Endothelial cell of umbilical vein (primary cell): Measurements from ENCODE around the gene TMEM129.

ENCODE experiments used
- EZH2 ChIP-seq: IDR thresholded peaks from 2 replicates; pipeline ENCODE4 v1.6.1; 2012; ENCODE audit warnings: borderline replicate concordance, low read depth, mild to moderate bottlenecking, moderate library complexity, low read length, inconsistent platforms; ENCODE audit not compliant: severe bottlenecking
- FOS ChIP-seq: IDR thresholded peaks from 2 replicates; pipeline ENCODE4 v1.6.1; 2011; ENCODE audit warnings: mild to moderate bottlenecking, low read length, moderate library complexity, borderline replicate concordance; ENCODE audit not compliant: insufficient read depth
- GATA2 ChIP-seq: IDR thresholded peaks from 2 replicates; pipeline ENCODE4 v1.7.0; 2011; ENCODE audit warnings: low read depth, mild to moderate bottlenecking, moderate library complexity, mixed read lengths, low read length; ENCODE audit not compliant: insufficient read length, insufficient read depth
- JUN ChIP-seq: IDR thresholded peaks from 2 replicates; pipeline ENCODE4 v1.6.1; 2011; ENCODE audit warnings: borderline replicate concordance, low read depth; ENCODE audit not compliant: insufficient read length, insufficient read depth
- MYC ChIP-seq: IDR thresholded peaks from one replicate; pipeline ENCODE4 v1.6.1; 2011; ENCODE audit warnings: mild to moderate bottlenecking, low read depth, low read length
- POLR2A ChIP-seq: IDR thresholded peaks from 2 replicates; pipeline ENCODE4 v1.6.1; 2012; ENCODE audit warnings: low read depth, mild to moderate bottlenecking, control low read depth, low read length
- POLR2AphosphoS5 ChIP-seq: IDR thresholded peaks from 2 replicates; pipeline ENCODE4 v1.6.1; 2012; ENCODE audit warnings: low read depth, mild to moderate bottlenecking, control low read depth, low read length, moderate library complexity; ENCODE audit not compliant: insufficient read depth
- TF ChIP-seq, protein P1 (sequence below), 2 donors: IDR thresholded peaks; 1 replicate in 1 of 2; 2 replicates in 1 of 2; pipeline ENCODE4 v1.5.1; 2011; ENCODE audit warnings: low read length in 2 of 2, mild to moderate bottlenecking in 2 of 2, moderate library complexity in 2 of 2, control low read depth in 1 of 2, inconsistent platforms in 1 of 2, low read depth in 1 of 2; ENCODE audit not compliant: insufficient read depth in 1 of 2; ENCODE audit errors: extremely low read depth in 1 of 2
- TF ChIP-seq, protein P2 (sequence below): IDR thresholded peaks from 2 replicates; pipeline ENCODE4 v1.6.1; 2011; ENCODE audit not compliant: insufficient read depth, insufficient read length

GRCh38 chr4:1674682-1675081, 46.4 kb downstream of the TMEM129 start:
- no peak for TF ChIP-seq POLR2A
- TF ChIP-seq, protein P1, sequence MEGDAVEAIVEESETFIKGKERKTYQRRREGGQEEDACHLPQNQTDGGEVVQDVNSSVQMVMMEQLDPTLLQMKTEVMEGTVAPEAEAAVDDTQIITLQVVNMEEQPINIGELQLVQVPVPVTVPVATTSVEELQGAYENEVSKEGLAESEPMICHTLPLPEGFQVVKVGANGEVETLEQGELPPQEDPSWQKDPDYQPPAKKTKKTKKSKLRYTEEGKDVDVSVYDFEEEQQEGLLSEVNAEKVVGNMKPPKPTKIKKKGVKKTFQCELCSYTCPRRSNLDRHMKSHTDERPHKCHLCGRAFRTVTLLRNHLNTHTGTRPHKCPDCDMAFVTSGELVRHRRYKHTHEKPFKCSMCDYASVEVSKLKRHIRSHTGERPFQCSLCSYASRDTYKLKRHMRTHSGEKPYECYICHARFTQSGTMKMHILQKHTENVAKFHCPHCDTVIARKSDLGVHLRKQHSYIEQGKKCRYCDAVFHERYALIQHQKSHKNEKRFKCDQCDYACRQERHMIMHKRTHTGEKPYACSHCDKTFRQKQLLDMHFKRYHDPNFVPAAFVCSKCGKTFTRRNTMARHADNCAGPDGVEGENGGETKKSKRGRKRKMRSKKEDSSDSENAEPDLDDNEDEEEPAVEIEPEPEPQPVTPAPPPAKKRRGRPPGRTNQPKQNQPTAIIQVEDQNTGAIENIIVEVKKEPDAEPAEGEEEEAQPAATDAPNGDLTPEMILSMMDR (IDR thresholded peaks at IDR 0.05; ENCODE audit: extremely low read depth in 1 of 2, insufficient read depth in 1 of 2, low read depth in 1 of 2, low read length in 2 of 2) = no peak
- TF ChIP-seq MYC = no peak
- TF ChIP-seq POLR2AphosphoS5 = no peak
- TF ChIP-seq JUN = no peak
- TF ChIP-seq, protein P2, sequence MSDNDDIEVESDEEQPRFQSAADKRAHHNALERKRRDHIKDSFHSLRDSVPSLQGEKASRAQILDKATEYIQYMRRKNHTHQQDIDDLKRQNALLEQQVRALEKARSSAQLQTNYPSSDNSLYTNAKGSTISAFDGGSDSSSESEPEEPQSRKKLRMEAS = no peak
- no peak for TF ChIP-seq FOS
- TF ChIP-seq EZH2 = no peak
- TF ChIP-seq GATA2 = no peak
